HCT116 (cell line): ENCODE measurements around the gene PGGHG. TPM values are rescaled to one million over a fixed set of nuclear protein-coding genes. Genes with fewer than 3 reads are reported as not detected.

Experiments used
- ATAC-seq: fragments of 200-7000 bp; cut with Tn5 transposase; 2 replicates; pipeline ENCODE4 v1.9.1; 2020; ENCODE audit warnings: mild to moderate bottlenecking, moderate library complexity
- BruUV-seq: library from RNA; stranded (reverse); fragments of 400-500 nt; replicated peaks from 2 replicates; lab custom pipeline; 2021; lab: Mats Ljungman, UMichigan
- CTCF ChIA-PET: fragments of 300-600 bp; sonication (Branson Sonifier 250); formaldehyde crosslinking; loops from one replicate; lab custom pipeline; 2021; ENCODE audit warnings: antibody characterized with exemption; lab: Charles Lee
- POLR2A ChIA-PET: fragments of 300-600, 350-600 bp; sonication (Branson Sonifier 250); formaldehyde crosslinking; loops from one replicate; lab custom pipeline; 2021; ENCODE audit warnings: antibody characterized with exemption; lab: Charles Lee
- RAD21 ChIA-PET, 2 experiments: fragments of 300-600 bp; sonication (Branson Sonifier 250); formaldehyde crosslinking; loops; one replicate each; lab custom pipeline; 2023; ENCODE audit warnings: low total read pairs in 2 of 2; ENCODE audit not compliant: uncharacterized antibody in 2 of 2, unreplicated experiment in 2 of 2, low non-redundant PET in 1 of 2; lab: Charles Lee
- DNase-seq: peaks from one replicate; pipeline ENCODE4 v3.0.0-alpha.2; 2010; ENCODE audit warnings: low read depth, low spot score
- H2AFZ ChIP-seq: fragments of 200-600 bp; shearing (Covaris generic), sonication (generic); 2 replicates; pipeline ENCODE4 v1.6.1; 2017; ENCODE audit warnings: low read depth, mixed run types, mixed read lengths, antibody characterized with exemption, low read length; ENCODE audit not compliant: poor library complexity, severe bottlenecking
- H3K27ac ChIP-seq: 2 replicates; pipeline ENCODE4 v1.5.1; 2012; ENCODE audit warnings: low read depth, low read length
- H3K27me3 ChIP-seq: fragments of 200-600 bp; sonication (generic); 2 replicates; pipeline ENCODE4 v1.6.1; 2016; ENCODE audit warnings: mixed run types, low read length, mixed read lengths; ENCODE audit not compliant: insufficient read depth
- H3K36me3 ChIP-seq, 2 experiments: fragments of 200-500 bp in 1 of 2; fragments of 200-600 bp in 1 of 2; sonication (Bioruptor generic) in 1 of 2; sonication (generic) in 1 of 2; 2 replicates each; pipeline versions ENCODE4 v1.5.1 to v1.6.1; 2014 to 2016; ENCODE audit warnings: low read length in 2 of 2, inconsistent platforms in 1 of 2, mixed read lengths in 1 of 2, mixed run types in 1 of 2; ENCODE audit not compliant: insufficient read depth in 2 of 2, control insufficient read depth in 1 of 2
- H3K4me1 ChIP-seq, 2 experiments: fragments of 200-600 bp in 1 of 2; sonication (generic) in 1 of 2; 2 replicates each; pipeline versions ENCODE4 v1.5.1 to v1.6.1; 2012 to 2017; ENCODE audit warnings: low read length in 2 of 2, inconsistent platforms in 1 of 2, mild to moderate bottlenecking in 1 of 2, mixed read lengths in 1 of 2, mixed run types in 1 of 2, moderate library complexity in 1 of 2; ENCODE audit not compliant: insufficient read depth in 2 of 2, control insufficient read depth in 1 of 2
- H3K4me2 ChIP-seq: fragments of 200-600 bp; sonication (generic); 2 replicates; pipeline ENCODE4 v1.6.1; 2017; ENCODE audit warnings: mixed run types, low read length, mixed read lengths
- H3K4me3 ChIP-seq, 2 experiments: fragments of 200-600 bp in 1 of 2; sonication (generic) in 1 of 2; replicated peaks in 1 of 2; 2 replicates each; pipeline ENCODE4 v1.5.1; 2011 to 2016; ENCODE audit warnings: low read length in 2 of 2, control low read depth in 1 of 2, low read depth in 1 of 2, mild to moderate bottlenecking in 1 of 2, mixed read lengths in 1 of 2, mixed run types in 1 of 2
- H3K79me2 ChIP-seq: fragments of 200-600 bp; sonication (generic); 2 replicates; pipeline ENCODE4 v1.6.1; 2017; ENCODE audit warnings: mild to moderate bottlenecking, mixed run types, low read length, moderate library complexity, mixed read lengths; ENCODE audit not compliant: insufficient read depth
- H3K9ac ChIP-seq: fragments of 200-600 bp; sonication (generic); 2 replicates; pipeline ENCODE4 v1.6.1; 2016; ENCODE audit warnings: low read length, mixed read lengths
- H3K9me2 ChIP-seq: fragments of 200-600 bp; sonication (generic), shearing (Covaris generic); 2 replicates; pipeline ENCODE4 v1.6.1; 2017; ENCODE audit warnings: mixed run types, mild to moderate bottlenecking, moderate library complexity; ENCODE audit not compliant: insufficient read depth
- H3K9me3 ChIP-seq, 2 experiments: fragments of 200-500 bp in 1 of 2; fragments of 200-600 bp in 1 of 2; sonication (Bioruptor generic) in 1 of 2; sonication (generic) in 1 of 2; 2 replicates each; pipeline ENCODE4 v1.6.1; 2014 to 2017; ENCODE audit warnings: low read length in 2 of 2, mixed read lengths in 2 of 2, inconsistent platforms in 1 of 2, low read depth in 1 of 2, mild to moderate bottlenecking in 1 of 2, mixed run types in 1 of 2, moderate library complexity in 1 of 2; ENCODE audit not compliant: control insufficient read depth in 1 of 2, insufficient read depth in 1 of 2
- H4K20me1 ChIP-seq: fragments of 200-600 bp; sonication (generic), shearing (Covaris generic); 2 replicates; pipeline ENCODE4 v1.6.1; 2017; ENCODE audit warnings: mixed run types, mild to moderate bottlenecking, moderate library complexity; ENCODE audit not compliant: insufficient read depth
- CBX3 ChIP-seq: IDR thresholded peaks from 2 replicates; pipeline ENCODE4 v1.6.1; 2012; ENCODE audit warnings: low read depth
- EGR1 ChIP-seq: IDR thresholded peaks from 2 replicates; pipeline ENCODE4 v1.6.1; 2012; ENCODE audit warnings: low read depth
- ELF1 ChIP-seq: IDR thresholded peaks from 2 replicates; pipeline ENCODE4 v1.6.1; 2012; ENCODE audit warnings: low read depth, borderline replicate concordance
- EZH2 ChIP-seq: fragments of 200-600 bp; sonication (generic); IDR thresholded peaks from 2 replicates; pipeline ENCODE4 v1.6.1; 2017; ENCODE audit warnings: antibody characterized with exemption, mixed run types
- EZH2phosphoT487 ChIP-seq: fragments of 200-600 bp; IDR thresholded peaks from 2 replicates; pipeline ENCODE4 v1.6.1; 2018; ENCODE audit warnings: antibody characterized with exemption, borderline replicate concordance
- POLR2A ChIP-seq: IDR thresholded peaks from 2 replicates; pipeline ENCODE4 v1.7.0; 2011; ENCODE audit warnings: borderline replicate concordance; ENCODE audit not compliant: insufficient read depth, insufficient read length; ENCODE audit errors: extremely low read depth
- RAD21 ChIP-seq: IDR thresholded peaks from 2 replicates; pipeline ENCODE4 v1.6.1; 2012; ENCODE audit warnings: low read depth, mild to moderate bottlenecking
- SIN3A ChIP-seq: IDR thresholded peaks from 2 replicates; pipeline ENCODE4 v1.6.1; 2012; ENCODE audit warnings: low read depth
- SP1 ChIP-seq: IDR thresholded peaks from 2 replicates; pipeline ENCODE4 v1.6.1; 2012; ENCODE audit warnings: low read depth
- SRF ChIP-seq: IDR thresholded peaks from 2 replicates; pipeline ENCODE4 v1.6.1; 2012; ENCODE audit warnings: low read depth
- TCF7L2 ChIP-seq: IDR thresholded peaks from 2 replicates; pipeline ENCODE4 v1.7.0; 2011; ENCODE audit warnings: borderline replicate concordance, inconsistent platforms; ENCODE audit not compliant: insufficient read depth, insufficient read length; ENCODE audit errors: extremely low read depth
- YY1 ChIP-seq: IDR thresholded peaks from 2 replicates; pipeline ENCODE4 v1.6.1; 2011; ENCODE audit warnings: low read length, low read depth, moderate library complexity, mild to moderate bottlenecking; ENCODE audit not compliant: insufficient replicate concordance; ENCODE audit errors: extremely low read depth
- ZFX ChIP-seq: fragments of 450-650 bp; IDR thresholded peaks from 2 replicates; pipeline ENCODE4 v1.6.1; 2017
- intact Hi-C: fragments of 100-400 bp; cut with micrococcal nuclease; formaldehyde crosslinking; loops from 2 replicates; pipeline ENCODE4 v1.10.0; 2022
- total RNA-seq: library from RNA; stranded (reverse); gene quantifications from one replicate; pipeline ENCODE4 v1.2.1, GENCODE V29; 2021; ENCODE audit not compliant: unreplicated experiment
- TF ChIP-seq, protein P1 (sequence below): IDR thresholded peaks from 2 replicates; pipeline ENCODE4 v1.6.1; 2012
- TF ChIP-seq, protein P2 (sequence below): IDR thresholded peaks from 2 replicates; pipeline ENCODE4 v1.6.1; 2012; ENCODE audit warnings: low read depth
- TF ChIP-seq, protein P3 (sequence below), 3 experiments: fragments of 200-600 bp in 1 of 3; sonication (generic) in 1 of 3; IDR thresholded peaks in 2 of 3; conservative IDR thresholded peaks in 1 of 3; 2 replicates each; pipeline ENCODE4 v1.5.1; 2012 to 2017; ENCODE audit warnings: low read depth in 2 of 3, low read length in 2 of 3, antibody characterized with exemption in 1 of 3, borderline replicate concordance in 1 of 3, control low read depth in 1 of 3, mild to moderate bottlenecking in 1 of 3, mixed read lengths in 1 of 3, mixed run types in 1 of 3, moderate library complexity in 1 of 3; ENCODE audit not compliant: insufficient read depth in 1 of 3

PGGHG gene
- total RNA-seq, 1 experiment from 2014 or later: 57.5 TPM

DNA sequence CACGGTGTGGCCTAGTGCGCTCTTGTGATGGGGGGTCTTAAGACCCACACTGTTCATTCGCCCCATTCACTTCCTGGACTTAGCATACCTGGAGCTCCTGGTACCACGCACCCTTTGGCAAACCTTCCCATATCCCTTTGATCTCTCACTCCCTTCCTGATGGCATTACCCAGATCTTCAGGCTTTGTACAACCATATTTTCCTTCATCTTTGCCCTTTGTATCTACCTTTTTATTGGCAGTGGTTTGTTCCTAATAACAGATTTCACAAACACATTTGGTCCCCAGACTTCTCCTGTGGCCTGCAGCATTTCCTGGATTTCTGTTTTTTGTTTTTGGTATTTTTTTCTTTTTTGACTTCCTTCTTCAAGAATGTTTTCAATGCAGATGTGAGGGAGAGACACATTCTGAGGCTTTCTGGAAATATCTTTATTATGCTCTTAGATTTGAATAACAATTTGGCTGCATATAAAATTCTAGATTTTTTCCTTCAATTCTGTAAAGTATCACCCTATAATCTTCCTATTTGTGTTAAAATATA lies 47.8 kb downstream of the PGGHG start:
- TF ChIP-seq ZFX (no peak), TCF7L2 (no peak), EZH2 (no peak), POLR2A (no peak), YY1 (no peak), EGR1 (no peak), CBX3 (no peak)
- TF ChIP-seq, protein P1, sequence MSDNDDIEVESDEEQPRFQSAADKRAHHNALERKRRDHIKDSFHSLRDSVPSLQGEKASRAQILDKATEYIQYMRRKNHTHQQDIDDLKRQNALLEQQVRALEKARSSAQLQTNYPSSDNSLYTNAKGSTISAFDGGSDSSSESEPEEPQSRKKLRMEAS: no peak
- POLR2A ChIA-PET: no interaction called here
- Histone ChIP-seq H3K36me3 (no peaks in the 10 kb centered on the region), H3K27me3 (no peaks in the 10 kb centered on the region), H3K27ac (no peak overlapping the region), H3K4me1 (no peaks in the 10 kb centered on the region), H3K4me2 (no peak overlapping the region), H3K4me3 (no peak overlapping the region), H2AFZ (no peak overlapping the region), H3K9me2 (no peaks in the 10 kb centered on the region), H3K9ac (no peak overlapping the region), H3K79me2 (no peaks in the 10 kb centered on the region), H3K9me3 (no peaks in the 10 kb centered on the region; a peak in 1 of 4 replicates), H4K20me1 (no peaks in the 10 kb centered on the region)
- intact Hi-C loops: no loop called here
- DNase-seq: no peak
- RAD21 ChIA-PET: no interaction called here
- no peak for ATAC-seq
- CTCF ChIA-PET: no interaction called here
- BruUV-seq: no TSS peak

DNA sequence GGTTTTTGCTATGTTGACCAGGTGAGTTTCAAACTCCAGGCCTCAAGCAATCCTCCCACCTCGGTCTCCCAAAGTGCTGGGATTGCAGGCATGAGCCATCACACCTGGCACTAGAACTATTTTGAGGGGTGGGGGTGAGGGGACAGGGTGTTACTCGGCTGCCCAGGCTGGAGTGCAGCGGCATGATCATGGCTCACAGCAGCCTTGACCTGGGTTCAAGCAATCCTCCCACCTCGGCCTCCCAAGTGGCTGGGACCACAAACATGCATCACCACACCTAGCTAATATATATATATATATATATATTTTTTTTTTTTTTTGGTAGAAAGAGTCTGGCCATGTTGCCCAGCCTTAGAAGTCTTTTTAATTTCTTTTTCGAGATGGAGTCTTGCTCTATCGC lies 48.8 kb downstream of the PGGHG start:
- ATAC-seq (no peak), DNase-seq (no peak)
- Histone ChIP-seq H3K9me2 (no peaks in the 10 kb centered on the region), H3K36me3 (no peaks in the 10 kb centered on the region), H3K79me2 (no peaks in the 10 kb centered on the region), H3K4me3 (no peak overlapping the region), H3K27ac (no peak overlapping the region), H3K9me3 (no peaks in the 10 kb centered on the region; a peak in 1 of 4 replicates), H3K4me2 (no peak overlapping the region), H3K27me3 (no peaks in the 10 kb centered on the region), H4K20me1 (no peaks in the 10 kb centered on the region), H3K9ac (no peak overlapping the region), H2AFZ (no peak overlapping the region), H3K4me1 (no peaks in the 10 kb centered on the region)
- BruUV-seq: no TSS peak
- intact Hi-C loops: no loop called here
- ChIA-PET CTCF (no interaction called here), RAD21 (no interaction called here), POLR2A (interaction anchor here (1.2 kb wide), 1 partner anchor 10 kb away, joined by 3 read pairs; no protein-coding TSS in a partner anchor)
- TF ChIP-seq RAD21: no peak
- TF ChIP-seq SP1: no peak
- no peak for TF ChIP-seq SRF
- TF ChIP-seq, protein P2, sequence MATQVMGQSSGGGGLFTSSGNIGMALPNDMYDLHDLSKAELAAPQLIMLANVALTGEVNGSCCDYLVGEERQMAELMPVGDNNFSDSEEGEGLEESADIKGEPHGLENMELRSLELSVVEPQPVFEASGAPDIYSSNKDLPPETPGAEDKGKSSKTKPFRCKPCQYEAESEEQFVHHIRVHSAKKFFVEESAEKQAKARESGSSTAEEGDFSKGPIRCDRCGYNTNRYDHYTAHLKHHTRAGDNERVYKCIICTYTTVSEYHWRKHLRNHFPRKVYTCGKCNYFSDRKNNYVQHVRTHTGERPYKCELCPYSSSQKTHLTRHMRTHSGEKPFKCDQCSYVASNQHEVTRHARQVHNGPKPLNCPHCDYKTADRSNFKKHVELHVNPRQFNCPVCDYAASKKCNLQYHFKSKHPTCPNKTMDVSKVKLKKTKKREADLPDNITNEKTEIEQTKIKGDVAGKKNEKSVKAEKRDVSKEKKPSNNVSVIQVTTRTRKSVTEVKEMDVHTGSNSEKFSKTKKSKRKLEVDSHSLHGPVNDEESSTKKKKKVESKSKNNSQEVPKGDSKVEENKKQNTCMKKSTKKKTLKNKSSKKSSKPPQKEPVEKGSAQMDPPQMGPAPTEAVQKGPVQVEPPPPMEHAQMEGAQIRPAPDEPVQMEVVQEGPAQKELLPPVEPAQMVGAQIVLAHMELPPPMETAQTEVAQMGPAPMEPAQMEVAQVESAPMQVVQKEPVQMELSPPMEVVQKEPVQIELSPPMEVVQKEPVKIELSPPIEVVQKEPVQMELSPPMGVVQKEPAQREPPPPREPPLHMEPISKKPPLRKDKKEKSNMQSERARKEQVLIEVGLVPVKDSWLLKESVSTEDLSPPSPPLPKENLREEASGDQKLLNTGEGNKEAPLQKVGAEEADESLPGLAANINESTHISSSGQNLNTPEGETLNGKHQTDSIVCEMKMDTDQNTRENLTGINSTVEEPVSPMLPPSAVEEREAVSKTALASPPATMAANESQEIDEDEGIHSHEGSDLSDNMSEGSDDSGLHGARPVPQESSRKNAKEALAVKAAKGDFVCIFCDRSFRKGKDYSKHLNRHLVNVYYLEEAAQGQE: no peak
- no peak for TF ChIP-seq YY1
- TF ChIP-seq EGR1: no peak
- no peak for TF ChIP-seq EZH2
- TF ChIP-seq SIN3A: no peak
- no peak for TF ChIP-seq EZH2phosphoT487
- TF ChIP-seq ELF1: no peak
- no peak for TF ChIP-seq CBX3
- TF ChIP-seq, protein P3, sequence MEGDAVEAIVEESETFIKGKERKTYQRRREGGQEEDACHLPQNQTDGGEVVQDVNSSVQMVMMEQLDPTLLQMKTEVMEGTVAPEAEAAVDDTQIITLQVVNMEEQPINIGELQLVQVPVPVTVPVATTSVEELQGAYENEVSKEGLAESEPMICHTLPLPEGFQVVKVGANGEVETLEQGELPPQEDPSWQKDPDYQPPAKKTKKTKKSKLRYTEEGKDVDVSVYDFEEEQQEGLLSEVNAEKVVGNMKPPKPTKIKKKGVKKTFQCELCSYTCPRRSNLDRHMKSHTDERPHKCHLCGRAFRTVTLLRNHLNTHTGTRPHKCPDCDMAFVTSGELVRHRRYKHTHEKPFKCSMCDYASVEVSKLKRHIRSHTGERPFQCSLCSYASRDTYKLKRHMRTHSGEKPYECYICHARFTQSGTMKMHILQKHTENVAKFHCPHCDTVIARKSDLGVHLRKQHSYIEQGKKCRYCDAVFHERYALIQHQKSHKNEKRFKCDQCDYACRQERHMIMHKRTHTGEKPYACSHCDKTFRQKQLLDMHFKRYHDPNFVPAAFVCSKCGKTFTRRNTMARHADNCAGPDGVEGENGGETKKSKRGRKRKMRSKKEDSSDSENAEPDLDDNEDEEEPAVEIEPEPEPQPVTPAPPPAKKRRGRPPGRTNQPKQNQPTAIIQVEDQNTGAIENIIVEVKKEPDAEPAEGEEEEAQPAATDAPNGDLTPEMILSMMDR (IDR thresholded peaks at IDR 0.05 in 2 of 3, conservative IDR thresholded peaks at IDR 0.05 in 1 of 3; ENCODE audit: borderline replicate concordance in 1 of 3, insufficient read depth in 1 of 3, low read depth in 2 of 3, low read length in 2 of 3): no peak
- TF ChIP-seq POLR2A: no peak
